Stimulated activated CD4-positive, alpha-beta T cell treated with anti-CD3 and anti-CD28 coated beads, Interleukin-2, amount 100 ng/mL, for 48 hours (primary cell): ENCODE measurements around the gene MED14.

Source experiments
- DNase-seq, 2 donors: peaks; one replicate each; pipeline ENCODE4 v3.0.0-alpha.2; 2020

The MED14 gene

GRCh38 chrX:40729598-40730584, 5.5 kb downstream of the MED14 start:
- DNase-seq, result no peak

- DNase-seq, result no peak
Observed at GRCh38 chrX:40727581-40728252, 7.6 kb downstream of the MED14 start.

- DNase-seq, result no peak
Observed at GRCh38 chrX:40727093-40727492, 8.2 kb downstream of the MED14 start.

- no peak for DNase-seq
Observed at GRCh38 chrX:40722930-40723329, 12.4 kb downstream of the MED14 start.

- no peak for DNase-seq
Observed at GRCh38 chrX:40721489-40722106, 13.7 kb downstream of the MED14 start.

- no peak for DNase-seq
Observed at GRCh38 chrX:40720792-40721191, 14.6 kb downstream of the MED14 start.

GRCh38 chrX:40720339-40720738, 15.0 kb downstream of the MED14 start:
- DNase-seq, result no peak

- no peak for DNase-seq
Observed at GRCh38 chrX:40719731-40720130, 15.6 kb downstream of the MED14 start.

GRCh38 chrX:40719218-40719617, 16.1 kb downstream of the MED14 start:
- DNase-seq, result no peak

GRCh38 chrX:40709395-40709794, 25.9 kb downstream of the MED14 start:
- DNase-seq, result no peak

GRCh38 chrX:40705658-40706312, 29.6 kb downstream of the MED14 start:
- no peak for DNase-seq

GRCh38 chrX:40700640-40701342, 34.6 kb downstream of the MED14 start:
- no peak for DNase-seq

GRCh38 chrX:40698851-40699250, 36.5 kb downstream of the MED14 start:
- DNase-seq, result no peak

- DNase-seq, result no peak
Observed at GRCh38 chrX:40694802-40695201, 40.5 kb downstream of the MED14 start.

- no peak for DNase-seq
Observed at GRCh38 chrX:40688929-40689328, 46.4 kb downstream of the MED14 start.

GRCh38 chrX:40687169-40687568, 48.2 kb downstream of the MED14 start:
- no peak for DNase-seq

GRCh38 chrX:40685362-40685918, 49.9 kb downstream of the MED14 start:
- DNase-seq, result no peak

GRCh38 chrX:40684092-40684491, 51.2 kb downstream of the MED14 start:
- DNase-seq, result no peak

- DNase-seq, result no peak
Observed at GRCh38 chrX:40683245-40683644, 52.1 kb downstream of the MED14 start.

- DNase-seq, result no peak
Observed at GRCh38 chrX:40671126-40671525, 64.2 kb downstream of the MED14 start.

GRCh38 chrX:40663880-40664630, 71.3 kb downstream of the MED14 start:
- no peak for DNase-seq
